CD4-positive, alpha-beta T cell (primary cell): ENCODE data around the gene APBA2. TPM values are rescaled to one million over a fixed set of nuclear protein-coding genes. Genes with fewer than 3 reads are reported as not detected.

ENCODE experiments used
- ATAC-seq: fragments of 200-7000 bp; cut with Tn5 transposase; one replicate; pipeline ENCODE4 v1.10.0; 2022; ENCODE audit warnings: mild to moderate bottlenecking; ENCODE audit not compliant: poor library complexity
- CTCF ChIA-PET: fragments of 350-600 bp; sonication (Branson Sonifier 250); formaldehyde crosslinking; loops from one replicate; lab custom pipeline; 2021; ENCODE audit warnings: antibody characterized with exemption, inconsistent platforms; lab: Charles Lee
- POLR2A ChIA-PET: fragments of 350-600 bp; sonication (Branson Sonifier 250); formaldehyde crosslinking; loops from one replicate; lab custom pipeline; 2021; ENCODE audit warnings: antibody characterized with exemption, inconsistent platforms; lab: Charles Lee
- DNase-seq, 14 experiments: peaks; one replicate each; pipeline ENCODE4 v3.0.0-alpha.2; 2013 to 2020; ENCODE audit warnings: mixed read lengths in 2 of 14
- H3K27ac ChIP-seq, 2 donors: one replicate each; pipeline versions ENCODE4 v1.5.1 to v1.7.0; 2013; ENCODE audit warnings: low read length in 2 of 2, low read depth in 1 of 2, mild to moderate bottlenecking in 1 of 2
- H3K27me3 ChIP-seq, 2 experiments: 1 replicate in 1 of 2; 2 replicates in 1 of 2; pipeline versions ENCODE4 v1.6.1 to v1.7.0; 2013; ENCODE audit warnings: low read length in 2 of 2, control low read depth in 1 of 2, mild to moderate bottlenecking in 1 of 2, moderate library complexity in 1 of 2; ENCODE audit not compliant: insufficient read depth in 2 of 2, control insufficient read depth in 1 of 2
- H3K36me3 ChIP-seq: one replicate; pipeline ENCODE4 v1.6.1; 2013; ENCODE audit warnings: low read length, control low read depth; ENCODE audit not compliant: insufficient read depth
- H3K4me1 ChIP-seq: one replicate; pipeline ENCODE4 v1.6.1; 2013; ENCODE audit warnings: low read length, control low read depth; ENCODE audit not compliant: insufficient read depth
- H3K4me3 ChIP-seq: one replicate; pipeline ENCODE4 v1.5.1; 2013; ENCODE audit warnings: mild to moderate bottlenecking, low read length, moderate library complexity
- H3K9me3 ChIP-seq, 2 experiments: 1 replicate in 1 of 2; 2 replicates in 1 of 2; pipeline versions ENCODE4 v1.6.1 to v1.7.0; 2013; ENCODE audit warnings: low read length in 2 of 2, mild to moderate bottlenecking in 2 of 2, control low read depth in 1 of 2, moderate library complexity in 1 of 2; ENCODE audit not compliant: control insufficient read depth in 1 of 2, insufficient read depth in 1 of 2
- H3K27ac Mint-ChIP-seq: one replicate; pipeline ENCODE4 v1.8.0; 2020; ENCODE audit warnings: mixed read lengths
- H3K27me3 Mint-ChIP-seq: one replicate; pipeline ENCODE4 v1.8.0; 2021; ENCODE audit warnings: mixed read lengths
- H3K36me3 Mint-ChIP-seq: one replicate; pipeline ENCODE4 v1.8.0; 2021; ENCODE audit warnings: low read depth, mixed read lengths
- H3K4me1 Mint-ChIP-seq: one replicate; pipeline ENCODE4 v1.8.0; 2021; ENCODE audit warnings: low read depth, mixed read lengths
- H3K4me3 Mint-ChIP-seq: one replicate; pipeline ENCODE4 v1.8.0; 2020; ENCODE audit warnings: mild to moderate bottlenecking, mixed read lengths
- H3K9me3 Mint-ChIP-seq: one replicate; pipeline ENCODE4 v1.8.0; 2020; ENCODE audit warnings: mixed read lengths
- intact Hi-C, 2 experiments: fragments of 100-400 bp; cut with DNase I in 1 of 2; cut with micrococcal nuclease in 1 of 2; formaldehyde crosslinking; loops; one replicate each; pipeline versions ENCODE4 v1.15.1 to v1.9.0; 2023 to 2025; cut with DNase I, micrococcal nuclease
- total RNA-seq, 174 experiments: library from RNA in 2 of 174; stranded (reverse) in 2 of 174; gene quantifications; one replicate each; pipeline ENCODE4 v1.2.3 and lab custom pipeline; 2021 to 2026
- TF ChIP-seq, protein P1 (sequence below): fragments of 200-600 bp; IDR thresholded peaks from one replicate; pipeline ENCODE4 v1.8.0; 2022; ENCODE audit warnings: antibody characterized with exemption, mild to moderate bottlenecking

The APBA2 gene
- total RNA-seq, 2 experiments from 2014 or later, result 123 to 126 TPM

DNA sequence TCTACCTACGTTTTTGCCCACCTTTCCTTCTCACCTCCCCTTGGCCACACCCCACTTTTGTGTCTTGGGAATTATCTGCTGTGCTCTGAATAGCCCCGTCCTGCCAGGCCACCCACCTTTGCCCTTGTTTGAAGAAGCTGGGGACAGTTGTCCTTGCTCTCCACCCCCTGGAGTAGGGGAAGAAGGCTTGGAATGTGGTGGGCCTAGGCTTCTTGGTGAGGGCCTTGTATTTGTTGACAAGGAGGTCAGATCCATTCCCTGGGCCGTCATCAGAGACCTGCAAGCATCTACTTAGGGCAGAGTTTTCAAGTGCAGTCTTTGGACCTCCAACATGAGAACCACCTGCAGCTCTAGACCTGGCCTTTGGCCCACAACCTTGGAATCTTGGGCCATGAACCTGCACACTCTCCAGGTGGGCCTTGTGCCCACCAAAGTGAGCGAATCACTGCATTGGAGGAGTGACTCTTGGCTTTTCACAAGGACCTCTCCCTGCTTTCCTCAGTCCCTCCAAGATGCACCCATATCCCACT, 160.6 kb downstream of the APBA2 start:
- no peak overlapping the region for H3K4me3 Mint-ChIP-seq
- no peak overlapping the region for H3K27ac Mint-ChIP-seq
- Histone ChIP-seq H3K4me3 (no peak overlapping the region), H3K9me3 (no peaks in the 10 kb centered on the region), H3K4me1 (peaks cover 5% of the 10 kb centered on the region), H3K27ac (no peak overlapping the region), H3K27me3 (no peaks in the 10 kb centered on the region), H3K36me3 (peaks cover 3% of the 10 kb centered on the region)
- intact Hi-C loops, result no loop called here
- CTCF ChIA-PET, result no interaction called here
- no peaks in the 10 kb centered on the region for H3K9me3 Mint-ChIP-seq
- H3K27me3 Mint-ChIP-seq, result no peaks in the 10 kb centered on the region
- POLR2A ChIA-PET, result no interaction called here
- peaks cover 60% of the 10 kb centered on the region for H3K4me1 Mint-ChIP-seq
- TF ChIP-seq, protein P1, sequence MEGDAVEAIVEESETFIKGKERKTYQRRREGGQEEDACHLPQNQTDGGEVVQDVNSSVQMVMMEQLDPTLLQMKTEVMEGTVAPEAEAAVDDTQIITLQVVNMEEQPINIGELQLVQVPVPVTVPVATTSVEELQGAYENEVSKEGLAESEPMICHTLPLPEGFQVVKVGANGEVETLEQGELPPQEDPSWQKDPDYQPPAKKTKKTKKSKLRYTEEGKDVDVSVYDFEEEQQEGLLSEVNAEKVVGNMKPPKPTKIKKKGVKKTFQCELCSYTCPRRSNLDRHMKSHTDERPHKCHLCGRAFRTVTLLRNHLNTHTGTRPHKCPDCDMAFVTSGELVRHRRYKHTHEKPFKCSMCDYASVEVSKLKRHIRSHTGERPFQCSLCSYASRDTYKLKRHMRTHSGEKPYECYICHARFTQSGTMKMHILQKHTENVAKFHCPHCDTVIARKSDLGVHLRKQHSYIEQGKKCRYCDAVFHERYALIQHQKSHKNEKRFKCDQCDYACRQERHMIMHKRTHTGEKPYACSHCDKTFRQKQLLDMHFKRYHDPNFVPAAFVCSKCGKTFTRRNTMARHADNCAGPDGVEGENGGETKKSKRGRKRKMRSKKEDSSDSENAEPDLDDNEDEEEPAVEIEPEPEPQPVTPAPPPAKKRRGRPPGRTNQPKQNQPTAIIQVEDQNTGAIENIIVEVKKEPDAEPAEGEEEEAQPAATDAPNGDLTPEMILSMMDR, result no peak
- H3K36me3 Mint-ChIP-seq, result peaks cover 10% of the 10 kb centered on the region
- no peak for DNase-seq
- no peak for ATAC-seq

DNA sequence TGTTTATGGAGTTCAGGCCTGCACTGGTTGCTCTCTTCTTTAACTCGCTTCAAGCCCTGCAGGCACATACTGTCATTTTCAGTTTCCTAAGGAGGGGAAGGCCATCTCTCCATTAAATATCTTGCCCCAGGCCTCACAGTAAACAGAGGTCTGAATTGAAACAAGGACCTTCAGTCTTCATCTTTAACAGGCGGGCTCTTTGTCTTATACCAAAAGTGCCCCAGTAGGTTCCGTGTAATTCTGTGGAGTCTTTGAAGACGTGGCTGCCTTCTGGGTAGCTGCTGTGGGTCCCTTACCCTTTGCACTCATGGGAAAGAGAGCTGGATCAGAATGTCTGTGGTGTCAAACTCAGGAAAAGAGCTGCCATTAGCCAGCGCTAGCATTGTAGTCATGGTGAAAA, 161.2 kb downstream of the APBA2 start:
- intact Hi-C loops, result no loop called here
- no peak overlapping the region for H3K4me3 ChIP-seq
- peaks cover 3% of the 10 kb centered on the region for H3K36me3 ChIP-seq
- DNase-seq (no peak), ATAC-seq (no peak)
- Mint-ChIP-seq H3K36me3 (peaks cover 13% of the 10 kb centered on the region), H3K9me3 (no peaks in the 10 kb centered on the region), H3K4me1 (peaks cover 59% of the 10 kb centered on the region), H3K27me3 (no peaks in the 10 kb centered on the region), H3K27ac (no peak overlapping the region), H3K4me3 (no peak overlapping the region)
- peaks cover 5% of the 10 kb centered on the region for H3K4me1 ChIP-seq
- ChIA-PET CTCF (no interaction called here), POLR2A (no interaction called here)
- H3K27me3 ChIP-seq, result no peaks in the 10 kb centered on the region
- TF ChIP-seq, protein P1, result no peak
- H3K9me3 ChIP-seq, result peaks cover 0 to under 1% of the 10 kb centered on the region in 2 experiments
- H3K27ac ChIP-seq, result no peak overlapping the region

DNA sequence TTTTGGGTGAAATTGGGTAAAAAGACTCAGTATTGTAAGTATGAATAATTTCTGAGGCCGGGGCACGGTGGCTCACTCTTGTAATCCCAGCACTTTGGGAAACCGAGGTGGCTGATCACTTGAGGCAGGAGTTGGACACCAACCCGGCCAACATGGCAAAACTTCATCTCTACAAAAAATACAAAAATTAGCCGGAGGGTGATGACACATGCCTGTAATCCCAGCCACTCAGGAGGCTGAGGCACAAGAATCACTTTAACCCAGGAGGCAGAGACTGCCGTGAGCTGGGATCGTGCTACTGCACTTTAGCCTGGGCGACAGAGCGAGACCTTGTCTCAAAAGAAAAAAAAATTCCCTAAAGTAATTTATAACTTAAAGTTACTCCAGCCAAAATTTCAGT, 162.2 kb downstream of the APBA2 start:
- DNase-seq (no peak), ATAC-seq (no peak)
- Mint-ChIP-seq H3K9me3 (no peaks in the 10 kb centered on the region), H3K4me3 (no peak overlapping the region), H3K4me1 (peaks cover 54% of the 10 kb centered on the region), H3K27me3 (no peaks in the 10 kb centered on the region), H3K27ac (no peak overlapping the region), H3K36me3 (peaks cover 21% of the 10 kb centered on the region)
- CTCF ChIA-PET, result no interaction called here
- Histone ChIP-seq H3K4me1 (peaks cover 2% of the 10 kb centered on the region), H3K36me3 (peaks cover 5% of the 10 kb centered on the region), H3K4me3 (no peak overlapping the region), H3K9me3 (peaks cover 0 to 7% of the 10 kb centered on the region in 2 experiments), H3K27me3 (no peaks in the 10 kb centered on the region), H3K27ac (no peak overlapping the region)
- POLR2A ChIA-PET, result no interaction called here
- TF ChIP-seq, protein P1, result no peak
- intact Hi-C loops, result no loop called here
